Stimulated activated CD8-positive, alpha-beta memory T cell treated with anti-CD3 and anti-CD28 coated beads, Interleukin-12 subunit alpha, Interleukin-12 subunit beta, amount 100 ng/mL, for 4 hours (primary cell): ENCODE data around the gene SNX10.

Experiments
- DNase-seq: peaks from one replicate; pipeline ENCODE4 v3.0.0-alpha.2; 2020; ENCODE audit warnings: low read depth

Gene SNX10

DNA sequence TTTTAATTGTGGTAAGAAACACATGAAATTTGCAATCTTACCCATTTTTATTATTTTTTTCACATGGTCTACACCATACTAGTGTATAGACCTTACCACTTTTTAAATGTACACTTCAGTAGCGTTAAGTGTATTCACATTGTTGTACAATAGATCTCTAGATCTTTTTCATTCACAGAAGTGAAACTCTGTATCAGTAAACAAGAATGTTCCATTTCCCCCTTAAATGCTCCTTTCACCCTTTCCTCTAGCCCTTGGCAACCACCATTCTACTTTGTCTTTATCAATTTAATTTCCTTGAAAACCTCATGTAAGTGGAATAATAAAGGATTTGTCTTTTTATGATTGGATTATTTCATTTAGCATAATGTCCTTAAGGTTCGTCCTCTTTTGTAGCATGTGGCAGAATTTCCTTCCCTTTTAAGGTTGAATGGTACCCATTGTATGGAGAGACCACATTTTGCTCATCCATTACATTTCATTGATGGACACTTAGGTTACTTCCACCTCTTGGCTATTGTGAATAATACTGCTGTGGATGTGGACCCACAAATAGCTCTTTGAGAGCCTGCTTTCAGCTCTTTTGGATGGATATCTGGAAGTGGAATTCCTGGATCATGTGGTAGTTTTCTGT is 45.7 kb downstream of the SNX10 start:
- no peak for DNase-seq

DNA sequence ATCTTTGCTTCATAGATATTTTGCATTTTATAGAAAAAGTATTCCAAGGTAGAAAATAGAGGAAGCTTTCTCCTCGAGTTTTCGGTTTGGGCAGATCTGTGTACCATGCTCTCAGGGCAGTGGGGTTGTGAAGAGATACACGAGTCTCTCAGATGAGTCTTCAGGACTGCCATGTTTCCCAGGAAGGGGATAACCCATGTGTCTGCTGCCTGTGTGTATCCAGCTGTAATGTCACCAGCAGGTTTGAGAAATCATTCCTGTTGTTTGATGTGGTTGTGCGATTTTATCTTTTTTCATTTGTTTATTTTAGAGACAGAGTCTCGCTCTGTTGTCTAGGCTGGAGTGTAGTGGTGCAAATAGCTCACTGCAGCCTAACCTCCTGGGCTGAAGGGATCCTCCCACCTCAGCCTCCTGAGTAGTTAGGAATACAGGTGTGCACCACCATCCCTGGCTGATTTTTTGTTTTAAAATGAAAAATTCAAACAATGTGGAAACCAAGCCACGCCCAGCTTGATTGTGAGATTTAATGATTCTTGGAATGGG is 48.9 kb downstream of the SNX10 start:
- DNase-seq, result no peak

DNA sequence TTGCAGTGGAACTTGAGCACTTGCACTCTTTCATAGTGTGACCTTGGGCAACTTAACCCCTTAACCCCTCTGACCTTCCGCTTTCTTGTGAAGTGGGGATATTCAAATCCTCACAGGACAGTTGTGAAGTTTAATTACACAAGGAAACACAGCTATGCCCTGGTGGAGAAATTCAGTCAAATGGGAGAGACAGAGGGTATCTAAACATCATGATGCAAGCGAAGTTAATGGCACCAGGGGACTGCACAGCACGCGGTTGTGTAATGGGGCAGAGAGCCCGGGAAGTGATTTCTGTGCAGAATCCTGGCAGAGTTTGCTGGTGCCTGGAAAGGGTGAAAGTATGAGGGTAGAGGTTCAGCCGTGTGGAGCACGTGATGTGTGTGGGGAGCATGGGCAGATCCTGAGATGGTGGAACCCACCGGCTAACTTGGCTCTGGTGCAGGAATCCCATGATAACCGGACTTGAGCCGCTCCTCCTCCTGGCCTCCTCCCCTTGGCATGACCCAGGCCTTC is 51.7 kb downstream of the SNX10 start:
- DNase-seq, result no peak

DNA sequence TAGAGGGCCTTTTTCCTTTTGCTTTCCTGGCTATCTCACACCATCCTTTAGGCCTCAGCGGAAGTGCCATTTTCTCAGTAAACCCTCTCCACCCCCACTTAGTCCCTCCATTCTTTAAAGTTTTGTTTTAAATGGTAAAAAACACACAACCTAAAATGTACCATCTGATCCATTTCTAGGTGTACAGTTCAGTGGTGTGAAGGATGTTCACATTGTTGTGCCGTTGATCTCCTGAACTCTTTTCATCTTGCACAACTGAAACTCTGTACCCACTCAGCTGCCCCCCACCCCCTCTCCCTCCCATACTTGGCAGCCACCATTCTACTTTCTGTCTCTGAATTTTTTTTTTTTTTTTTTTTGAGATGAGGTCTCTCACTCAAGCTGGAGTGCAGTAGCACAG is 52.2 kb downstream of the SNX10 start:
- DNase-seq, result no peak

DNA sequence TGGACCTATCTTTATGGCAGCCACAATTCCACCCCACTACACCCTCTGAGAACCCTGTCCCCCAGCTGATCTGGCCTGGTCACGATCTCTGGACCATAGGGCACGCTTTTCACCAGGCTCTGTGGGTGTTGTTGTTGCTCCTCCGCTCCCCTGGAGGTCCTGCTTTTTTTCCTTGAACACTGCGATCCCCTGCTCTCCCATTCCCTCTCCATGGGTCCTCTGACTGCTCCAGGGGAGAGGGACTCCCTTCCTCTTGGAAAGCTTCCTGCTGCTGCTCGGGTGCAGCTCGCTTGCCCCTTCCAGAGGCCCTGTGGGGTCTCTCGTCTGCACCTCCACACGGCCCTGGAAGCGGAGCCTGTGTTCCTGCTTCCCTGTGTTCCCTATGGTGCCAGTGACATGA is 53.5 kb downstream of the SNX10 start:
- DNase-seq, result no peak

DNA sequence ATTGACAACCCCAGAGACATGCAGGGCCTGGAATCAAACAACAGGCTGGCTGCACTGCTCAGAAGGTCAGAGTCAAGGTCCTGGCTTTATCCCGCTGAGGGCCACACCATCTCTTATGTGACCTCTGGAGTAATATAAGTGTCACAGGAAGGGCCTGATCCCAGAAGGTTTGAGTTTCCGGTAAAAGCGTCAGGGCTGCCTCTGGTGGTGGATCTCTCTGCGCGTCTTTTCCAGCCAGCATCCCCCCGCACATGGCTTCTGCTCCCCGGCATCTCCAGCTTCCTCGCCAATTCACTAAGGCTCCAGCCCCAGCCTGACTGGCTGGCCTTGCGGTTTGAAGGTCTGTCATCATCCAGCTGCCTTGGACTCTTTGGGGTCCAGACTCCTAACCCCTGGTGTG is 54.2 kb downstream of the SNX10 start:
- no peak for DNase-seq

DNA sequence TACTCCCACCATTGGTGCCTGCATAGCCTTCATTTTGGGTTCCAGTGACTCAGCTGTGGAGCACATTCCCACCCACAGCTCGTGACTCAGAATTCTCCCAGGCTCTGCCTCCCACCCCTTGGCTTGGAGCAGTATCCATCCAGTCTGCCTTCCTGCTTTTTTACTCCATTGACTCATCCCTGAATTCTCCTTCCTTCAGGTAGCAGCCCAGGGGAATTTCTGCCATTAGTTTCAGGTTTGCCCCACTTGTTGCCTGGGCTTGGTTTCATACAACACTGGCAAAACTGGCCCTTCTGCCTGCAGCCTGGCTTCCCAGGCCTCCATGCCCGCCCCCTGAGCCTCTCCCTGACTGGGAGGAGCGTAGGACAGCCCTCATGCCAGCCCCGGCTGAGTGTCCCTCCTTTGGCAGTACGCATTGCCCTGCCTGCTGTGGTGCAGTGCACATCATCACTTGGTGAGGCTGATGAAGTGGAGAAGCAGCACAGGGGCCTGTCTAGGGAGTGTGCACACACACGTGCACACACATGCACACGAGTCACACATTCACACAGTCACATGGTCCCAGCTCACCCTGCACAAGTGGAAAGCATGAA is 55.0 kb downstream of the SNX10 start:
- DNase-seq, result no peak

DNA sequence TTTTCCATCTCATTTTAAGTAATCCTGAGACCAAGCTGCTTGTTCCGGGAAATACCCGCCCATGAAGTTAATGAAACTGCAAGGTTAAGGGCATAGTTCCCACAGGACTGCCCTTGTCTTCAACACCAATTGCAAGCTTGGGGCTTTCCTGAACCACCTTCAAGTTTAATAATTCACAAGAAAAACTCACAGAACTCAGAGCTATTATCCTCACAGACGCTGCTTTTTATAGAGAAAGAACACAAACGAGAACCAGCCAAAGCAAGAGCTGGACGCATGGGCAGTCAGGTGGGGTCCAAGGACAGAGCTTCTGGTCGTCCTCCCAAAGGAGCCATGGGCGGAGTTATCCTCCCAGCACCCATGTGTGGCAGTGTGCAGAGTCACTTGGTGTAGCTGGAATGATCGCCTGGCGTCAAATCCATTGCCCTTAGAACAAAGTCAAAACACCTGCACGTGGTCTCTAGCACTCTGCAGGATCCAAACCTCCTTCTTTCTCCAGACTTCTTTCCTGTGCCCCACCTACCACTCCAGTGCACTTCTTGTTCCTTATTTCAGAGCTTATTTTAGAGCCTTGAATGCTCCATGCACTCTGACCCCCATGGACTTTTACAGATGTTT is 56.7 kb downstream of the SNX10 start:
- no peak for DNase-seq

DNA sequence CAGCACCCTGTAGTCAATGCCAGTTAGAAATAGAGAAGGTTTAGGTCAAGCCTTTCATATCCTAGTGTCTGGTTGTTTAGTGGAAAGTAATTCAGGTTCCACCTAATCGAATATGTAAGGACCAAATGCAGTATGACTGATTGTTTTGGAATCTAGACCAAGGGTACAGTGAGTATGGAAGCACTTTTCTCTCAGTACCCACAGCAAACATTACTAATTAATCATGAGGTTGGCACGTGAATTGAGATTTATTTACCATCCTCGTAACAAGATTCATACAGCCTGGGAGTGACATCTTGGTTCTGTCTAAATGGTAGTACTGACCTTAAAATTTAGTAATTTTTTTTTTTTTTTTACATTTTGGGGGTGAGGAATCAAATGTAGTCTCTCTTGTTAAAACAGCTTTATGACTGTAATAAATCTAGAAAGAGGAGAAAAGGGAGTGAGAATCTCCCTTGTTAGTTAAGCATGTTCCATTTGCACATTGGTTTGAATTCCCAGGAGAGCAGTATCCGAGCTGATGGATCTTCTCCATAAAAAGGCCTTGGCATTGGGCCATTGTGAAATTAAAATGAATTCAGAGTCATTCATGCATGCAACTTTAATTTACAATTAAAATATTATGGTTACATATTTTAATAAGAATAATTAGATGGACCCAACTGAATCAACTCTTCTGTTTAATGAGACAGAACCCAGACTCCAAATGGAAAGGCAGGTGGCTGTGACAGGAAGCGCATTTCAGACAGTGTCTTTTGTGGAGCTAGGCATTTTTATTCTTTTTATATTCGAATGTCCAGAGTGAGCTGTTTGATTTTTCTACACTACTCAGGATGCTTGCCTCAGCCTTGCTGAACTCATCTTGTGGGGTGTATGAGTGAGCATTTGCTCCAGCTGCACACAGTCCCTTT is 57.6 kb downstream of the SNX10 start:
- no peak for DNase-seq

DNA sequence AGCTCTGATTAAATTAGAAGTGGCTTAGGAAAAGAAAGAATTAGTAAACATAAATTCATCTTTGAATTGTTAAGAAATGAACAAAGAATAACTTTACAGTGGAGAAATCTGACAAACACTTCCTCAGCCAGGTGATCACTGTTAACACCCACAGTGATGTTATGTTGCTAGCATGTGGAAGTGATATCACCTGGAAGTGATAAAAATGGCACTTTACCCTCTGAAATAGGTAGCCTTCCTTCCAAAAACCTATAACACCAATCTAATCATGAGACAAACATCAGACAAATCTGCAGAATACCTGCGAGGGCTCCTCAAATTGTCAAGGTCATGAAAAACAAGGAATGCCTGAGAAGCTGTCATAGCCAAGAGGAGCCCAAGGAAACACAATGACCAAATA is 59.5 kb downstream of the SNX10 start:
- DNase-seq, result no peak

DNA sequence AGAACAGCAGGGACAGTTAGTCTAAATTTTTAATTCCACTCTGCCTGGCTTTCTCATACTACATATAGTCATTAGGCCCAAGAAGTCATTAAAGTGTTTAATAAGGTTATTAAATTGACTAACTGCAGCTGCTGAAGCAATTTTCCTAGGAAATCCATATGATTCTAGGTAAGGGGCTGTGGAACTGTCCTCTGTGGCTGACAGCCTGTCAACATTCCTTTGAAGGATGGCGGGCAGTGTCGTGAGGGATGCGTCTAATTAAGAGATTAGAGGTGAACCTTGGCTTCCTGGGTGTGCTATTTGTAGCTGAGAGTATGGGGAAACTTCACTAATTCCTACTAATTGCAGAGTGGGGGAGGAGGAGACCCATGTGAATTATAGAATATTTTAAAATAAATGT is 64.6 kb downstream of the SNX10 start:
- no peak for DNase-seq

DNA sequence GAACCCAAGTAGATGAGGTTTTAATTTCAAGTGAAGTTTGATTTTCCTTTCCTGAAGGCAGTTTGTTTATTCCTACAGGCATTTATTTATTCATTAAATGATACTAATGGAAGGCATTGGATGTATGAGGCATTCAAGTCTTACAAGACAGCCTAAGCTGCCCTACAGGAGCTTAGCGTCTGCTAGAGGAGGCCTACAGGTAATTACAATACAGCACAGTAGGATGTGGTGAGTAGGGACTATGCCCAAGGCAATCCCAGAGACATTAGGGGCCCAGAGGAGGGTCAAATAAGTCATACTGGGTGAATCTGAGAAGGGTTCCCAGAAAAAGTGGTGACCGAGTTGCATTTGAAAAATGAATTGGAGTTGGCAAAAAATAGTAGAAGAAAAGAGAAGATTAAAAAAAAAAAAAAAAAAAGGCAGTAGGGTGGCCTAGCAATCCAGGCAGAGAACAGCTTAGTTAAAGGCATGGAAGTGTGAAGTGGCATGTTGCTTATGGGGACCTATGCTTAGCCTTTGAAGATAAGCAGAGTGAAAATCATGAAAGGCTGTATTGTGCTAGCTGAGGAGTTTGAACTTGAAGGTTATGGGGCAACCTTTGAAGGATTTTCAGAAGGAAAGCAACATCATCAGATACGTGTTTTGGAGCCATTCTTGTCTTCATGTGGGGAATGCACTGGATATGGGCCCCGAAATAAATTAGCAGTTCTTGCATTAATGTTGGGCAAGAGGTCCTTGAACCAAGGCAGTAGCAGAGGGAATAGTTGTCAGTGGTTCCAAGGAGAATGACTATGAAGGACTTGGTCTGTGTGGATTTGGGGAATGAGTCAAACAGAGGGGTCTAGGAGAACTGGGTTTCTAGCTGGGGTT is 65.5 kb downstream of the SNX10 start:
- no peak for DNase-seq

DNA sequence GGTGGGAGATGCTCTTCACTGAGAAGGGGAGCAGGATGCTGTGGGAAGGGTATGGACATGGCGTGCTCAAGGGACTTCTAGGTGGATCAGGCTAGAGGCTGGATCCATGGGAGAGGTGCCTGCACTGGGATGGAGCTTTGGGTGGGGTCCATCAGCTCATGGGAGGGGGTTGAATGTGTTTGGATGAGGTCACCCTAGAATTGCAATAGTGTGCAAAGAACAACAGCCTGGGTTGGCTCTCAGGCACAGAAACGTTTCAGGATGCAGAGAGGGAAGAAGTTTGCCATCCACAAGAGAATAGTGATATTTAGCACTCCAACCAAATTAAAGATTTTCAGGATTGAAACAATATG is 66.1 kb downstream of the SNX10 start:
- no peak for DNase-seq

DNA sequence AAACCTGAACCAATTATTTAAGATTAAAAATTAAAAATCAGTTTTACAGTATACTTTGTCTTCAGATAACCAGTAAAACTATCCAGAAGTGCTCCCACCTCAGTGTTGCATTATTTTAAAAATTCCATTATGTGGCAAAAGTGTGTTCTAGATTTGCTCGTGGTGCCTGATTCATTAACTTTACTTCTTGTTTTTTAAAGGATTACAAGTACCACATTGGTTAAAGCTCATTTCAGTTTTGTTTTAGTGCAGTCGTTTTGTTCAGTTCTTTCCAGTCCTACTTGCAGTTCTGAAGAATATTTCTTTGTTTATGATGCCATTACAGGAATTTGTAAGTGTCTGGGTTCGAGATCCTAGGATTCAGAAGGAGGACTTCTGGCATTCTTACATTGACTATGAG is 69.0 kb downstream of the SNX10 start:
- no peak for DNase-seq

DNA sequence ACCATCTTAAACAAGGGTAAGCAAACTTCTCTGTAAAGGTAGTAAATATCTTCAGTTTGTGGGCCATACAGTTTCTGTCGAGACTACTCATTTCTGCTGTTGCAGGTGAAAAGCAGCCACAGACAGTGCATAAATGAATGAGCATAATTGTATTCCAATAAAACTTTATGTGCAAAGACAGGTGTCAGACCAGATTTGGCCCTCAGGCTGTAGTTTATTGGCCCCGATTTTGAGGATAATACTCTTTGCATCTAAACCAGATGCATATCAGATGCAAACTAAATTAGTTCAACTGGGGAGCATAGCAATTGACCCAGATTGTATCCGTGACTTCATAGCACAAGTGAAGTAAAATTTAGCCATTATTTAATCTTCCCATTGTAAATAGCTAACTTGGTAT is 70.0 kb downstream of the SNX10 start:
- DNase-seq, result no peak

DNA sequence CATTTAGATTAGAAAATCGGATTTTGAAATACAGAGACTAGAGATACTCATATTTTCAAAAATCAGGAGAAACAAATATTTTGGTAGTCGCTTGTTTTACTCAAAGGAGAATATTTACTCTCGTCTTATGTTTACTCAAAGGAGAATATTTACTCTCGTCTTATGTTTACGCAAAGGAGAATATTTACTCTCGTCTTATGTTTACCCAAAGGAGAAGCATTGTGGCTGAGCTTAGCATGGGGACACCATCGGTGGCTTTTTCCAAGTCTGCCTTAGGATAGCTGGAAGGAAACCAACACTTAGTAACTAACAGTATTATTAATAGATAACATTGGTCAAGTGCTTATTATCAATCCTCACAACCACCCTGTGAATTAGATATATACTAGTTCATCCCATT is 71.8 kb downstream of the SNX10 start:
- DNase-seq, result no peak

DNA sequence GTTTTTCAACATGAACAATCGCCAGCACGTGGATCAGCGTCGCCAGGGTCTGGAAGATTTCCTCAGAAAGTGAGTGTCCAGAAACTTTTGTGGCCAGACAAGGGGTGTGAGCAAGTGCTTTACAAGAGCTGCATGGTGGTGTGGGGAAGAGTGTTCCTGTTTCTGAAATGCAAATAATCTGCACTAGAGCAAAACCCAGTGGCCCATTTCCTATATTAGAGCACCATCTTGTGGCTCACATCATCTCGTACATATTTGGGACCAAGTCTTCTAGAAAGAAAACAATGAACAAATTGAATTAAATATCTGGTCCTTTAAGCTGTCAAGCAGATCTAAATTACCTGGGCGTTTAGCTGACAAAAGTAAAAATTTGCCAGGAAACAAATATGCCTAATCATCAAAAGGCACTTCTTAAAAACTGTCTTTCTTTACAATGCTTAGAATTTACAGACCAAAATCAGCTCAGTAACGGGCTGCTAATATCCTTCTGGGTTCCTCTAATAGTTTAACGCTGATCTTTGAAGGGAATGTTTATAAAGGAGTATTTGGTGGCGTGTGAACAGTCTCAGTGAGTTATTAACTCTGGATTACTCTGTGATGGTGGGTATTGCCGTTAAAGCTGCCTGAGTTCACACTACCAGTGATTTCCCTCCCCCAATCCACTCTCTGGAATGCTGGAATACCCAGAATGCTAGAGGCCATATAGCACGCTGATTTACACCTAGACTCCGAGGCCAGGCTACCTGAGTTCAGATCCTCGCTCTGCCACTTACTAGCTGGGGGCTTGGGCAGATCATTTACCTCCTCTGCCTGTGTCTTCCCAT is 73.6 kb downstream of the SNX10 start:
- DNase-seq, result no peak

DNA sequence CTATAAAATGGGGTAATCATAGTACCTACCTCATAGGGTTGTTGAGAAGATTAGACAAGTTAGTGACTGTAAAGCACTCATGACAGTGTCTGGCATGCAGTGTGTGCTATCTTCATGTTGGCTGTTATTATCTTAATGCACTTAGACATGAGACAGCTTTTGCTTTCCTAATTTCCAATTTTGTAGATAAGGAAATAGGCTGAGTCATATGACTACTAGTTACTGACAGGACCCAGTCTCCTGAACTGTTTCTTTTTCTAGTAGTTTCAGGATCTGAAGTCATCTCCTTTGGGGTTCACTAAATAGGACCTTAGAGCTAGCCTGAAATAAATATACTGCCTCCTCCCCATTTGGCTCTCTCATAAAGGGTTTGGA is 74.2 kb downstream of the SNX10 start:
- no peak for DNase-seq

DNA sequence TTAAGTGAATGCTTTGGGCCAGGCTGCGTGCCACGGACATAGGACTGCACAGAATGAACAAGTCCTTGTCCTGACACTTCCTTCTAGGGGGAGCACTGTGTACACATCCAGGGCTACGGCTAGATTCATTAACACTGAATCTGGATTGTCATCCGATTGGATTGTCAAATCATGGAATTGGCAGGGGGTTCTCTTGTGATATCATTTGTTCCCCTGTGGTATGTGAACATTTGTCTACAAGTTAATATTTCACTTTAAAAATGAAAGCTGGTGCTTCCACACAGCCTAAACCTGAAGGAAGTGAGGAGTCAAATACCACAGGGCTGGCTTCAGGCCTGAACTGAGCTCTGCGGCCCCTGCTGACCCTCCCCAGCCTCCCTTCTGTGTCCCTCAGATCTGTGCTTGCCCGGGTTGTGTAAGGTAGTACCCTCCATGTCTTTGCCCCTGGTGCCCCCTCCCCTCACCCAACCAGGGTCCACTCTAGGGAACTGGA is 75.6 kb downstream of the SNX10 start:
- DNase-seq, result no peak

DNA sequence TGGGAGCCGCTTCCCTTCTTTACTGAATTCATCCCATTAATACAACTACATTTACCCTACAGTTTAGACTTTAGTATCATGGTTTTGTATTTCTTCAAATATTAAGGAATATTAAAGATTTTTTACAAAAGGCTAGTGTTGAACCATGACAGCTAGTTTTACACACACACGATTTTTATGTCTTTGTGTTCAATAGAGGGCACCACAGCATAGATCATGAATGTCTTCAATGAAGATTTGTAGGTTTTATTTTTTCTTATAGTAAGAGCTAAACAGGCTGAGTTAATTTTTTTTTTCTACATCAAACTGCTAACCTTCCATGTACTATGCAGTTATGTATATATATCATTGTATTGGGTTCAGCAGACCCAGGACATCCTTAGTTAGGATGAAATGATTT is 76.9 kb downstream of the SNX10 start:
- no peak for DNase-seq

DNA sequence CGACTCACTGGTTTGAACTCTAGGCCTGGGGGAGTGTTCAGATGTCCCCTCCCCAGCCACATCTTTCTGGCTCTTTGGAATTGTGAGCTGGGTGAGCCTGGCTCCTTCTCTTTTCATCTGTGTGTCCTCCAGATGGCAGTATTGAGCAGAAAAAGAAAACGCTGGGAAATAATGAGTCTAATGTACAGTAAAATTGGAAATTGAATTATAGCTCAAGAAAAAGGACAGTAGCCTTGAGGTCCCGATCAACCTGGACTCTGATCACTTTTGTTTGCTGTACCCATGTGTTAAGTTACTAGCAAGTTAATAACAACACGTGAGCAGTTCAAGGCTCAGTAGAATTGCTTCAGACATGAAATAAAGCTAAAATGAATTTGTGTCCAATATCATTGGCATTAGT is 77.9 kb downstream of the SNX10 start:
- no peak for DNase-seq
